GM21367 (cell line): Measurements from ENCODE around the gene MPV17L.
"Not testable (repeated sequence)": the region's sequence is repeated elsewhere in the genome, so short reads cannot be mapped to it uniquely, and the experiment has no call there.

ENCODE experiments used
- ATAC-seq: cut with Tn5 transposase; IDR thresholded peaks from one replicate; pipeline ENCODE4 v1.9.1; 2021; ENCODE audit not compliant: unreplicated experiment

The MPV17L gene

DNA sequence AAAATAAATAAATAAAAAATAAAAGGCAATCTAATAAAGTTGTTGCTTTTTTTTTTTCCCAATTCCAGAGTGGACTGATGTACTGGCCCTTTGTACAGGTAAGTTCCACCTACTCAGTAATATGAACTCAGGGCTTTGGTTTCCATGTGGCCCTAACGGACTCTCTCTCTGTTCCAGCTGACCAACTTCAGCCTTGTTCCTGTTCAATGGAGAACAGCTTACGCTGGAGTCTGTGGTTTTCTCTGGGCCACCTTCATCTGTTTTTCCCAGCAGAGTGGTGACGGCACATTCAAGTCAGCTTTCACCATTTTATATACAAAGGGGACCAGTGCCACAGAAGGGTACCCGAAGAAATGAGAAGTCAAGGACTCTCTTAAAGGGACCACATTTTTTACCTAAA is 12.2 kb downstream of the MPV17L start:
- not testable (repeated sequence) for ATAC-seq

GRCh38 chr16:15409476-15409875 is 13.9 kb downstream of the MPV17L start:
- not testable (repeated sequence) for ATAC-seq

DNA sequence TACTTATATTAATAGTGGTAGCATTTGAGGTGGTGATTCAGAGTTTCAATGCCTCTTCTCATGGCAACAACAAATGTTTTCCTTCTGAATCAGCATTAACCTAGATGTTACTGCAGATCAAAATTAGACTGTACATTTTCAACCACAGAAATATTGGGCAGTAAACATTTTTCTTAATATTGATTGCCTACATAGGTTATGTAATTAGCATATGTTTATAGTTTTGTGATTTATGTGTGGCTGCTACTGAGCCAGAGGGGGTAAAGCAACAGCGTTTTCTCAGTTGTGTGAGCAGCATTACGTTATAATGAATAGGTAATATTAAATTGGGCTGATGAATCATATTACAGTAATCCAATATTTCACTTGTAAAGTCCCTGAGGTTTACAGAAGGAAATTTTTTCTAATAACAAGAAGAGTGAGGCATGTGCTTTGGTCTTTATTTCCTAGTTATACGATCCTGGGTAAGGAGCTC is 20.0 kb downstream of the MPV17L start:
- no peak for ATAC-seq

DNA sequence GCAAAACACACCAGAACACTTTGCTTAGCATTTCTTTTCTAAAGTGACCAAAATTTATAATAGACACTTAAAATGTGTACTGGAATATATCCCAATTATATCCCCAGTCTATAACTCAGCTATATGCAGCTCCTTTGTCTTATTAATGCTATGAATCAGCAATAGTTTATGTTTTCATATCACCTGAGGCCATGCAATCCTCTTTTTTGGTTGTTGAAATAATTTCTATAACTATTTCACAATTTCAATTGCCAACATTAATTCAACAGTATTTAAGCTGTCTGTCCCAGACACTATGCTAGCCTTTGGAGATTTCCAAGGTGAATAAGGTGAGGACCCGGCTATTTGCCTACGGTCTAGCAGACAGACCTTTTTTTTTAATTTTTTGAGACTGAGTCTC is 21.6 kb downstream of the MPV17L start:
- ATAC-seq, result no peak

DNA sequence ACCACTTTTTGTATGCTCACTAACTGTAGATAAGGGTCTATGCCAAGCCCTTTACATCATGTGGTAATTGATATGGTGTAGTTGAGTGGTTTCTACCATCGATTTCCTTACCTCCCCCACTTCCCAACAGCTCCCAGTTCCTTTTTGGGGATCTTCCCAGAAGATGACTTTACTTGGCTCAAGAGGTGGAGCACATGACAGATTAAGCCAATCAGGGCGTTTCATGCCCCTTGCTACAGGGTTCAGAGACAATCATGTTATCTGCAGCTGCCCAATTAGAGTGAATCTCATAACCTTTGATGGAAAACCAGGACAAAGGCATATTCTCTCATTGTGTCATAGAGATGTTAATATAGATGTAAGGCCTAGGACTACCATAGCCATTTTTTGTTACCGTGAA is 22.7 kb downstream of the MPV17L start:
- ATAC-seq, result no peak

GRCh38 chr16:15421696-15422095 is 26.1 kb downstream of the MPV17L start:
- not testable (repeated sequence) for ATAC-seq

GRCh38 chr16:15422222-15422621 is 26.7 kb downstream of the MPV17L start:
- no peak for ATAC-seq

DNA sequence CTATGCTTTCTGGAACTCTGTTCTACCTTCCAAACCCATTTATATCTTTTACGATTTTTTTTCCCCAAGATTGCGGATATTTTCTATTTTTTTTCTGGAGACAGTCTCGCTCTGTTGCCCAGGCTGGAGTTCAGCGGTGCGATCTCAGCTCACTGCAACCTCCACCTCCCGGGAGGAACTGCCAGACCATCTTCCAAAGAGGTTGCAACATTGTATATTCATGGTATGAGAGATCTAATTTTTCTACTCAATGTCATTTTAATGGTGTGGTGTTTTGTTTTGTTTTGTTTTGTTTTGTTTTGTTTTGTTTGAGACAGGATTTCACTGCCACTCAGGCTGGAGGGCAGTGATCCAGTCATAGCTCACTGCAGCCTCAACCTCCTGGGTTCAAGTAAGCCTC is 30.3 kb downstream of the MPV17L start:
- no peak for ATAC-seq

- no peak for ATAC-seq
Observed at GRCh38 chr16:15426796-15427195, 31.2 kb downstream of the MPV17L start.

GRCh38 chr16:15427648-15428239 is 32.2 kb downstream of the MPV17L start:
- no peak for ATAC-seq

DNA sequence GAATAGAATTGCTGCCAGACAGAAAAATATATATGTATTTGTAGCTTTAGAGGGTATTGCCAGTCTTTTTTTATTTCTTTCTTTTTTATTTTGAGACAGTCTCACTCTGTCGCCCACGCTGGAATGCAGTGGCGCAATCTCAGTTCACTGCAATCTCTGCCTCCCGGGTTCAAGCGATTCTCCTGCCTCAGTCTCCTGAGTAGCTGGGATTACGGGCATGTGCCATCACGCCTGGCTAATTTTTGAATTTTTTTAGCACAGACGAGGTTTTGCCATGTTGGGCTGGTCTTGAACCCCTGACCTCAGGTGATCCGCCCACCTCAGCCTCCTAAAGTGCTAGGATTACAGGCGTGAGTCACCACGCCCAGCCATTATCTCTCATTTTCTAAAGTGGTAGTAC is 35.3 kb downstream of the MPV17L start:
- not testable (repeated sequence) for ATAC-seq

GRCh38 chr16:15434079-15434424 is 38.5 kb downstream of the MPV17L start:
- no peak for ATAC-seq

DNA sequence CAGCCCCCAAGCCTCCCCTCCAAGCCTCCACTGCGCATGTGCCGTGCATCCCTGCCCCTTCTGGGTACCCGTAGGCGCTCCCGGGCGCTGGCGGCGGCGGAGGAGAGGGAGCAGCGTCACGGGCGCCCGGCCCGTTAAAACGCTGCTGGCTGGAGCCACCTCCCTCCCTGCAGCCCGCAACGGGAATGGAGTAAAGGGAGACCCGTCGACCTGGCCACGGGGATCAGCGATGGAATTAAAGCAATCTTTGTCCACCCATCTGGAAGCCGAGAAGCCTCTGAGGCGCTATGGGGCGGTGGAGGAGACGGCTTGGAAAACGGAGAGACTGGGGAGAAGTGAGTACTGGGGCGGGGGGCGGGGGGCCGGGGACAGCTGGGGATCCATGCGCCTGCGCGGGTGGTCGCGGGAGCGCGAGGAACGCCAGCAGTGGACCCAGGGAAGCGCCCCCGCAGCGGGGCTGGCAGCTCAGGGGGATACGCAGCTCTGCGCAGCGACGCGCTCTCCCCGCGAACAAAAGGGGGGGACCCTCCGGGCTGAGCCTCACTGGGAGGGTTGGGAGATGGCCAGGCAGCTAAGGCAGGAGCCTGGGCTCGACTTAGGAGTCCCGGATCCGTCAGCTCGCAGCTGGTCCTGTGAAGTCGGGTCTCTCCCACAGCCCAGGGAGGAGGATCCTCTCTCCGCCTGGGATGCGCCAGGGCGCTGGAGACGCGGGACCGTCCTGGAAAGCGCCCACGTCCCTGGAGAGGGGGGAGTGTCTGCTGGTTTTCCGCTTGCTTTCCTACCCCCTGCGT is 39.1 kb downstream of the MPV17L start, which contains the start of gene BMERB1:
BMERB1 (plus strand) TSS at position 164 of the 791 bp plus-strand sequence; CDS start at position 230, 66 bp downstream.
- ATAC-seq, result no peak

DNA sequence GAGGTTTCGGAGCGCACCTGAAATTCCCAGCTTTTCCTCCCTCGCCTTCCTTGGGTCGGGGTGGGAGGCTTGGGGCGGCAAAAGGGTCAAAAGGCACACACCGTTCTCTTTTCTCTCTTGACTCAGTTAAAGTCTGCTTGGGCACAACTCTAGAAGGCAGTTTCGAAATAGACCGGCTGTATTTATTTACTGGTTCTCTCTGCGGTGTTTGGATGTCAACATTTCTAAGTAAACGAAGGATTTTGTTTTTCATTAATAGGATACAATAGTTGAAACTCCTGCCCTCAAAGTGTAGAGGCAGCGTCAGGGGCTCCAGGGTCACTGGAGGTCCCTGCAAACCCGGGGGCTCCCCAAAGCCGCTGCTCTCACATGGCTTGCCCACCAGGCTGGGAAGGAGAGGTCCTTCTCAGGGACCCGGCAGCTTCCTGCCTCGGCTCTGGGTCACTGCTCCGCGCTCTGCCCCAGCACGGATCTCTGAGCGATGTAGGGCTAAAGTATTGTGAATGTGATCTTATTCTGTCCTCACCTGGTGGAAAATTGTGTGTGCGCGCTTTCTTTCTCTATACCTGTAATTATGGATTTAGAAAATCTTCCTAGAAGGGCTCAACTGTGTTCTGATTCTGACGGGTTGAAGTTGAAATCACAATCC is 39.8 kb downstream of the MPV17L start:
- no peak for ATAC-seq

DNA sequence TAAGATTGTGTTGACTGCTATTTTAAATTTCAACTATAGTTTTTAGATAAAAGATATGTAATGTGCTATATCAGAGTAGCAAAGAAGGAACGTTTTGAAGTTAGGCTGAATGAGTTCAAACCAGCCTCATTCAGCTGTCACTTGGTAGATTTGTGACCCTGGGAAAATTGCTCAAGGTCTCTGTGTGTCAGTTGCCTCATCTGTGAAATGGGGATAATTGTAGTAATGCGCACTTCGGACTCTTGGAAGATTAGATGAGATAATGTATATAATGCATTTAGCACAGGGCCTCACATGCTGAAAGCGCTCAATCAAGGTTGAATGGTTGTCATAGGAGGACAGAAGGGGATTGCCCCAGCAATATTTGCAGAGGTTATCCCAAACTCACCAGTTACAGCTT is 43.5 kb downstream of the MPV17L start:
- ATAC-seq, result no peak

DNA sequence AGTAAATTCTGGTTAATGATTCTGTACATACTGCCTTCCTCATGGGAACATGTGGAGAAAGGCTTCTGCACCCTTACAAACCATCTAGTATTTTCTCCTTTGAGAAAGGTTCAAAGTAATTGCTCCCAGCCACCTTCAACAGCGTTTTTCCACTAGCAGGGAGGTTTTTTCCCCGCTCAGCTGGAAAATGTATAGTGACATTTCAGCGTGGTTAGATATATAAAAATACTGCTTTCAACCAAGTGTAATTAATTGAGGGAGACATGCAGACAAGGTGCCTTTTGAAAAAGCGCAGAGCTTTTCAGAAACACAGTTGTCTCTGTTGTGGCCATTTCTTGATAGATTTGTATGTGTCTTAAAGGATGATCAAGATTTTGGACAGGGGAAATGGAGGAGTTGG is 44.0 kb downstream of the MPV17L start:
- ATAC-seq, result no peak

DNA sequence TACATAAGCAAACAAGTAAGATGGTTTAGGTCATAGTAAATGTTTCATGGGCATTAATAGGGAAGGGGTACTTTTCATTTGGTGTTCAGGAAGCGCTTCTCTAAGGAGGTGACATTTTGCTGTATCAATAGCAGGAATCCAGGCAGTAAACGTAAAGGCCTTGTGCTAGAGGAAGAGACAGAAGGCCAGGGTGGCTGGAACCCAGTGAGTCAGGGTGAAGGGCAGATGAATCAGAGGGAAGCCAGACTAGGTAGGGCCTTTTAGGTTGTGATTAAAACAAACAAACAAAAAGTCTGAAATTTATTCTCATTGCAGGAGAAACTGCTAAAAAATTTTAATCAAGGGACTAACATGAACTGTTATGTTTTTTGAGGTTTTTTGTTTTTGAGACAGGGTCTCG is 45.3 kb downstream of the MPV17L start:
- no peak for ATAC-seq

GRCh38 chr16:15442140-15442539 is 46.6 kb downstream of the MPV17L start:
- ATAC-seq, result not testable (repeated sequence)

DNA sequence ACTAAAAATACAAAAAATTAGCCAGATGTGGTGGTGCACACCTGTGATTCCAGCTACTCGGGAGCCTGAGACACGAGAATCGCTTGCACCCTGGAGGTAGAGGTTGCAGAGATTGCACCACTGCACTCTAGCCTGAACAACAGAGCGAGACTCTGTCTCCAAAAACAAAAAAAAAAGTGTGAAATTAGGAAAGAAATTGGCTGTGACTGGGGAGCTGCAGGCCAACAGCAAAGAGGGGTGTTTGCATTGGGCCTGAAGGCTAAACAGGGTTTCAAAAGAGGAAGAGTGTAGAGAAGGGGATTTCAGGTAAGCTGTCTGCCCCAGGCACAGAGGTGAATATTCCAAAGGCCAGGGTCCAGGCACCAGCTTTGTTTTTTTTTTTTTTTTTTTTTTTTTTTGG is 48.2 kb downstream of the MPV17L start:
- ATAC-seq, result no peak

- ATAC-seq, result no peak
Observed at GRCh38 chr16:15444264-15444663, 48.7 kb downstream of the MPV17L start.

GRCh38 chr16:15445450-15445849 is 49.9 kb downstream of the MPV17L start:
- no peak for ATAC-seq

DNA sequence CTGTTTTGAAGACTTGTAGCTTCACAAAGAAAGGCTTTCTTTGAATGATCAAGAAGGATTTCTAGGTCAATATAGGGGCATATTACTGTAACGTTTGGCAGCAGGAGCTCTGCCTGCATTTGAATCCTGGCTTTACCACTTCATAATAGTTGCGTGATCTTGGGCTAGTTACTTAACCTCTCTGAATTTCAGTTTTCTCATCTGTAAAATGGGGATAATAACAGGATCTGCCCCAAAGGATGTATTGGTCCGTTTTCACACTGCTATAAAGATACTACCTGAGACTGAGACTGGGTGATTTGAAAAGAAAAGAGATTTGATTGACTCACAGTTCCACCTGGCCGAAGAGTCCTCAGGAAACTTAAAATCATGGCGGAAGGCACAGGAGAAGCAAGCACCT is 51.3 kb downstream of the MPV17L start:
- ATAC-seq, result no peak
